ENCODE results near the gene BCL6.

DNA sequence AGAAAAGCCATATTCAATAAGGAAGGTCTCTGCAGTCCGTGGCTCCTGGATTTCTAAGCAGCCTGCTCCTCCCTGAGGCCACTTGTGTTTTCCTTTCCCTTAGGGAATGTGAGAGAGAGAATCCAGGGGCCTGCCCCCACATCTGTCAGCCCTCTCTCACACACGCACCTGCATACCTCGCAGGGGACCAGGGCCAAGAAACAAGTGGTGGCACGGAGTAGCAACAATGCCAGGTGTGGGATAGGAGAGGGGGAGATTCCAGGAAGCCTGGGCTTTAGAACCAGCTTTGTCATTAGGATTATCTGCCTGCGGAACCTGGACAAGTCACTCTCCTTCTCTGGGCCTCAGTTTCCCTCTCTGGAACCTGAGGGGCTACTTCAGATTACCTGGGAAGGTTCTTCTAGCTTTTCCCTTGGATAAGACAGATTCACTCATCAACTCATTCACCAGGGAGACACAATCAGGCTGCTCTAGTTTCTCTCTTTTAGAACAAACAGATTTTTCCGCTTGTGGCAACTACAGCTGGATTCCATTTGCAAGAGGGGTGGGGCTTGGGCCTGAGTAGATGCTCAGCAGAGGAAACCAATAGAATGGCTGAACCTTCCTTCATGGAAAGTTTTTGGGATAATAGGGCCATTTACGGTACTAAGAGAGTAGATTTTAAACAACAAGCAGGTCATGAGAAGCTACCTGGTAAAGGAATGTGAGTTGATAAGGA lies 19.5 kb downstream of the BCL6 start:
- TF ChIP-seq, protein P1, sequence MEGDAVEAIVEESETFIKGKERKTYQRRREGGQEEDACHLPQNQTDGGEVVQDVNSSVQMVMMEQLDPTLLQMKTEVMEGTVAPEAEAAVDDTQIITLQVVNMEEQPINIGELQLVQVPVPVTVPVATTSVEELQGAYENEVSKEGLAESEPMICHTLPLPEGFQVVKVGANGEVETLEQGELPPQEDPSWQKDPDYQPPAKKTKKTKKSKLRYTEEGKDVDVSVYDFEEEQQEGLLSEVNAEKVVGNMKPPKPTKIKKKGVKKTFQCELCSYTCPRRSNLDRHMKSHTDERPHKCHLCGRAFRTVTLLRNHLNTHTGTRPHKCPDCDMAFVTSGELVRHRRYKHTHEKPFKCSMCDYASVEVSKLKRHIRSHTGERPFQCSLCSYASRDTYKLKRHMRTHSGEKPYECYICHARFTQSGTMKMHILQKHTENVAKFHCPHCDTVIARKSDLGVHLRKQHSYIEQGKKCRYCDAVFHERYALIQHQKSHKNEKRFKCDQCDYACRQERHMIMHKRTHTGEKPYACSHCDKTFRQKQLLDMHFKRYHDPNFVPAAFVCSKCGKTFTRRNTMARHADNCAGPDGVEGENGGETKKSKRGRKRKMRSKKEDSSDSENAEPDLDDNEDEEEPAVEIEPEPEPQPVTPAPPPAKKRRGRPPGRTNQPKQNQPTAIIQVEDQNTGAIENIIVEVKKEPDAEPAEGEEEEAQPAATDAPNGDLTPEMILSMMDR (IDR thresholded peaks at IDR 0.05): no peak
- no peak for TF ChIP-seq EP300 (IDR thresholded peaks at IDR 0.05)
- no peak for TF ChIP-seq POLR2A (IDR thresholded peaks at IDR 0.05; ENCODE audit: low read depth)
- peak in 1 of 2 donors; percentile 8 for TF ChIP-seq POLR2AphosphoS5 (IDR thresholded peaks at IDR 0.05)

Data from esophagus muscularis mucosa (tissue), 4 donors.